Osteoblast (primary cell): ENCODE measurements around the gene ITGA7. TPM values are rescaled to one million over a fixed set of nuclear protein-coding genes. Genes with fewer than 3 reads are reported as not detected.

ENCODE experiments used
- DNase-seq: peaks from one replicate; pipeline ENCODE4 v3.0.0; 2011; ENCODE audit warnings: low spot score, mixed read lengths; ENCODE audit not compliant: insufficient read length; ENCODE audit errors: missing footprints
- H2AFZ ChIP-seq: 2 replicates; pipeline ENCODE4 v1.6.0; 2011; ENCODE audit warnings: mild to moderate bottlenecking, low read length
- H3K27ac ChIP-seq: 2 replicates; pipeline ENCODE4 v1.5.1; 2011; ENCODE audit warnings: mild to moderate bottlenecking, low read depth, low read length, moderate library complexity
- H3K27me3 ChIP-seq: 2 replicates; pipeline ENCODE4 v1.6.0; 2012; ENCODE audit warnings: mild to moderate bottlenecking, control low read depth, inconsistent platforms, low read length, moderate library complexity; ENCODE audit not compliant: insufficient read depth
- H3K36me3 ChIP-seq: 2 replicates; pipeline ENCODE4 v1.5.1; 2011; ENCODE audit warnings: mild to moderate bottlenecking, low read length, control low read depth, moderate library complexity; ENCODE audit not compliant: insufficient read depth
- H3K4me1 ChIP-seq: 2 replicates; pipeline ENCODE4 v1.5.1; 2011; ENCODE audit warnings: mild to moderate bottlenecking, low read length, control low read depth, moderate library complexity; ENCODE audit not compliant: insufficient read depth
- H3K4me2 ChIP-seq: 2 replicates; pipeline ENCODE4 v1.6.0; 2011; ENCODE audit warnings: mild to moderate bottlenecking, low read length; ENCODE audit not compliant: insufficient read depth
- H3K4me3 ChIP-seq: fragments of 200-600 bp; sonication (generic); 3 replicates; pipeline ENCODE4 v1.5.1; 2012; ENCODE audit warnings: mild to moderate bottlenecking, low read length, inconsistent platforms; ENCODE audit not compliant: insufficient read depth
- H3K79me2 ChIP-seq: 2 replicates; pipeline ENCODE4 v1.6.0; 2012; ENCODE audit warnings: mild to moderate bottlenecking, low read length, control low read depth, inconsistent platforms; ENCODE audit not compliant: insufficient read depth
- H3K9me3 ChIP-seq: 2 replicates; pipeline ENCODE4 v1.5.1; 2011; ENCODE audit warnings: low read depth, low read length, control low read depth
- H4K20me1 ChIP-seq: 2 replicates; pipeline ENCODE4 v1.6.0; 2012; ENCODE audit warnings: mild to moderate bottlenecking, low read length, control low read depth; ENCODE audit not compliant: insufficient read depth
- CTCF ChIP-seq: IDR thresholded peaks from 2 replicates; pipeline ENCODE4 v1.5.1; 2011; ENCODE audit warnings: mild to moderate bottlenecking, low read depth, low read length, moderate library complexity; ENCODE audit errors: extremely low read depth
- total RNA-seq: library from RNA; depleted of rRNA; stranded (reverse); fragments of >200 nt; gene quantifications from 2 replicates; pipeline ENCODE4 v1.2.3, GENCODE V29; 2012

ITGA7 gene
- total RNA-seq, 1 donor: 22.4 TPM

- TF ChIP-seq CTCF: no peak
- Histone ChIP-seq H3K27ac (no peak overlapping the region), H4K20me1 (no peaks in the 10 kb centered on the region), H3K79me2 (no peaks in the 10 kb centered on the region), H3K4me3 (peak overlapping the region; percentile 81), H2AFZ (no peak overlapping the region), H3K4me2 (peak overlapping the region; percentile 96), H3K27me3 (no peaks in the 10 kb centered on the region), H3K36me3 (no peaks in the 10 kb centered on the region), H3K4me1 (peaks cover 18% of the 10 kb centered on the region), H3K9me3 (no peaks in the 10 kb centered on the region)
- no peak for DNase-seq
These were observed 31.3 kb upstream of the ITGA7 start for GRCh38 chr12:55739025-55739378.

GRCh38 chr12:55738123-55739024 lies 30.7 kb upstream of the ITGA7 start:
- H3K4me1 ChIP-seq: peaks cover 17% of the 10 kb centered on the region
- H3K27ac ChIP-seq: peak overlapping the region; percentile 60
- peak overlapping the region; percentile 96 for H3K4me2 ChIP-seq
- no peaks in the 10 kb centered on the region for H3K36me3 ChIP-seq
- DNase-seq: no peak
- no peaks in the 10 kb centered on the region for H4K20me1 ChIP-seq
- no peaks in the 10 kb centered on the region for H3K79me2 ChIP-seq
- no peaks in the 10 kb centered on the region for H3K27me3 ChIP-seq
- H3K9me3 ChIP-seq: no peaks in the 10 kb centered on the region
- peak; percentile 79 for TF ChIP-seq CTCF
- H2AFZ ChIP-seq: peak overlapping the region; percentile 92
- peak overlapping the region; percentile 81 for H3K4me3 ChIP-seq

DNA sequence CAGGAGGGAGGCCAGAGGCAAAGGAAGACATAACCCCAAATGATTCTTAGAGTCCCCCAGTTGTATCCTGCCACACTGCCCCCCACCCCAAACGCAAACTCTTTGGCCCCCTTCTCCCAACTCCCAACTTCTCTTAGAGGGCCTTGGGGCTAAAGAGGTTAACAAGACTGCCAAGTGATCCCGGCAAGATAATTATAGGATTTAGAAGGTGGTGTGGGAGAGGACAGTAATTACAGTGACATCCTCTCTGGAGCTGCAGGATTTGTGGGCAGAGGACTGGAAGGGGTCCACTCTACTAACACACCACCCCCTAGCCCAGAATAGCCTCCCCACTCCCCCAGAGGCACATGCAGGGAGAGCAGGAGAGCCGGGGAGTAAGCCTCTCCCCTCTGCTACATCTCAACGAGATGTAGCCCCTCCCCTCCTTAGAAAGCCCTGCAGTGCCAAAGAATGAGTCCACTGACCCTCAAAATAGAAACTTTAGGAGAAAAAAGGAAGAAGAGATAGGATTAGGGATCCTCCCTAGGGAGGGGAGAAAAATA lies 29.9 kb upstream of the ITGA7 start:
- Histone ChIP-seq H3K4me3 (peak overlapping the region; percentile 81), H3K4me2 (peak overlapping the region; percentile 96), H3K79me2 (no peaks in the 10 kb centered on the region), H2AFZ (peak overlapping the region; percentile 92), H3K9me3 (no peaks in the 10 kb centered on the region), H4K20me1 (no peaks in the 10 kb centered on the region), H3K27me3 (no peaks in the 10 kb centered on the region), H3K4me1 (peaks cover 16% of the 10 kb centered on the region), H3K27ac (peak overlapping the region; percentile 60), H3K36me3 (no peaks in the 10 kb centered on the region)
- peak; percentile 5 for TF ChIP-seq CTCF
- DNase-seq: no peak
